T follicular helper cell (primary cell): ENCODE measurements around the gene BTF3L4.

Experiments
- DNase-seq: peaks from one replicate; pipeline ENCODE4 v3.0.0-alpha.2; 2020; ENCODE audit warnings: low read depth

Gene BTF3L4

DNA sequence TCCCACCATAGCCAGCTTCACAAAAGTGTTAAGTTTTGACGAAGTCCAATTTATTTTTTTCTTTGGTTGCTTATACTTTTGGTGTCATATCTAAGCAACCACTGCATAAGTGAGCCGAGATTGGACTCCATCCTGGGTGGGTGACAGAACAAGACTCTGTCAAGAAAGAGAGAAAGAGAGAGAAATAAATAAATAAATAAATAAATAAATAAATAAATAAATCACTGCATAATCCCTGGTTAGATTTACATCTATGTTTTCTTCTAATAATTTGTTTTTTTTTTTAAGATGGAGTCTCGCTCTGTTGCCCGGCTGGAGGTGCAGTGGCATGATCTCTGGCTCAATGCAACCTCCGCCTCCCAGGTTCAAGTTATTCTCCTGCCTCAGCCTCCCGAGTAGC is 67.5 kb downstream of the BTF3L4 start:
- DNase-seq: no peak

DNA sequence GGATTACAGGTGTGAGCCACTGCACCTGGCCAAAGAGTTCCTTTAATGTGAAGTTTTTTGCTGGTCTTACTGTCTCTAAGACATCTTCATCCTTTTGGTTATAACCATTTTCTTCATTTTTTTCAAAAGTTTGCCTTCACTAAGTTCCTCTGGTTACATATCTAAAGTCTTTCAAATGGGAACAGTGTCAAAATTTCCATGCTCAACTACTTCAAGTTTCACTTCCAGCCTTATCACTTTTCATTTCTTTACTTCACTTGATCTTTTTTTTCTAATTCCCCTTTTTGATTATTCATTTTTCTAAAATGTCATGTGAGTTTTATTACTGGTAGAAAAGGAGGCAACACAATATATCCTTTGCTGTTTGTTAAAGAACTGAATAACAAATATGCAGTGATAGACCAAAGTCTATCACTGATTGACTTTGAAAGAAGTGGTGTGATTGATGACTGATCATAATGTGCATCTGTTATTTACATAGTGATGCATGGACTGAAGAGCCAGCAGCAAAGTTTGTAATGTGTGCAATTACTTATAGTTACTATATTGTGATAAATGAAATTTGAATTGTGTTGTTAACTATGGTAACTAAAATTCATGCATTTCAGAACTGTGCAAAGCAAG is 69.8 kb downstream of the BTF3L4 start:
- no peak for DNase-seq

DNA sequence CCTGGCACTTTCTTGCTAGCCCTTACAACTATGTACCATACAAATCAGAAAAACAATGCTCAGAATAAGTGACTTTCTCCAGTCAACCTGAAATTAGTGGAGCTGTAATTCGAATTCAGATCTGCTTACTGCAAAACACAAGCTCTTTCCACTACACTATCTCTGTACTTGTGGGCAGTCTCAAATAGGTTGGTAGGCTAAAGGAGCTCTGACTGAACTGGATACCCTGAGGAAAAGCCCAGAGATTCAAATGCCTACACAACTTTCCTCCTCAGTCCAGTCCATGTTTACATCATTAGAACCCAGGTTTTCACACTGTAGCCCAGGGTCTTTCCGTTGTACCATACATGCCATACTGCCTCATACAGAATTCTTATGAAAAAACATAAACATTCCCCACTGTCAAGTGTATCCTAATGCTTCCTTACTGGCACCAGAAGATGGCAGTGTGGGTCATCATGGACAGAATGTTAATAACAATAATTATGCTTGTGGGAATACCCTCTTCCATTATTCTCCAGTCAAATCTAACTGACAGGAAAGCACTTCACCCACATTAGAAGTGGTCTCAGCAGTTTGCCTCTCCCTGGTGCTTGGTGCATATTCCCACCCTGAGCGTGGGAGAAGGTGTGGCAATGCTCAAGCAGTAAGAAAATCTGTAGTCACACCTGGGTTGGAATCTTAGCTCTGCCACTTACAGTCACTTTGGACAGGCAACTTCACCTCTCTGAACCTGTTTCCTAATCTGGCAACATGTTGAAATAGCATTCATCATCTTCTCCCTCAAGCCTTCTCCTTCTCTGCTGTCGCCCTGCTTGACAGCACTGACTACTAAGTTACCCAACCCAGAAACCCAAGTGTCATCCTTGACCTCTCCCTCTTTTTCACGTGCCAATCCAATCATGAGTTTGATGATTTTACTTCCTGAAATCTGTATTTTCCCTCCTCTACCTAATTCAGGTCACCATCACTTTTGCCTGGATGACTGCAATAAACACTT is 71.4 kb downstream of the BTF3L4 start:
- no peak for DNase-seq

DNA sequence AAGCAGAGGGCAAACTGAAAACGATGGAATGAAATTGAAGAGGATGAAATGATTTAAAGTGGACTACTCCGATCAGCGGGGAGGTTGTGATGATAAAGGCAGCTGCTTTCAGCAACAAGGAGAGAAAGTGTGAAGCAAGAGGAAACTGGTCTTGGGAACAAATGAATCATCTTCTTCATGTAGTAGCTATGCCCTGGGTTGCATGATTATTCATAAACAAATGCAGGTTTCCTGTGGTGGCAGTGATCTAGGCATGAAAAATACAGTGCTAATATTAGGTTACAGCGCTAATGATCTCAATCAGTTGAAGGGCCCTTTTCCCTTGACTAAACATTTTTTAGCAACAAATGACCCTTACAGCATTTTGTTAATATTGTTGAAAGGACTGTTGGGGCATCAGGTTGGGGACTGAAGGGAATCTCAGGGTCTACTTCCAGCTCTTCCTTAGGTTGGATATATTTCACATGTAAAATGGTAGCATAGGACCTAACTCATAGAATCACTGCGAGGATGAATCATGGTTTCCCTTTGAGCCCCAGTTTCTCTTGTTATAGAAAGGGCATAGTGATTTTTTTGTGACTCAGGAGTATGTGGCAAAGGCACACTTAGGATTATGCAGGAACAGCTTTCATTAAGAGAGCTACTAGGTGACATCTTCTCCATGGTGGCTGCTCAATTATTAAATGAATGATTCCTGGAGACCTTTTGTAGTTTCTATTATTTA is 83.9 kb downstream of the BTF3L4 start:
- no peak for DNase-seq
